ENCODE results near the gene WDFY1.

Gene WDFY1

GRCh38 chr2:223865907-223866508 lies 79.1 kb downstream of the WDFY1 start:
- TF ChIP-seq ZNF530 (tag by site-specific recombination; IDR thresholded peaks at IDR 0.05; ENCODE audit: low read depth) (no peak), ZNF132 (tag by site-specific recombination; IDR thresholded peaks at IDR 0.05; ENCODE audit: borderline replicate concordance) (no peak), ZNF366 (tag by site-specific recombination; conservative IDR thresholded peaks at IDR 0.05) (peak; percentile 59; the same call in 1 of the 2 replicates)
- Histone ChIP-seq H3K4me1 (ENCODE audit: control insufficient read depth, insufficient read depth, low read length) (no peaks in the 10 kb centered on the region), H3K36me3 (ENCODE audit: control insufficient read depth in 2 of 2, insufficient read depth in 1 of 2, low read length in 2 of 2) (no peaks in the 10 kb centered on the region), H3K9me3 (ENCODE audit: control insufficient read depth, insufficient read depth, low read depth, low read length) (no peaks in the 10 kb centered on the region), H3K4me3 (ENCODE audit: low read depth, low read length) (no peak overlapping the region), H3K27ac (ENCODE audit: extremely low read depth, low read depth, low read length) (no peak overlapping the region)
- POLR2A ChIA-PET: no interaction called here
- CTCF ChIA-PET: interaction anchor here (0.6 to 1.1 kb wide), 3 partner anchors 86 to 556 kb away, joined by 3 read pairs; no protein-coding TSS in a partner anchor

- no peaks in the 10 kb centered on the region for H3K4me1 ChIP-seq (ENCODE audit: control insufficient read depth, insufficient read depth, low read length)
- H3K9me3 ChIP-seq (ENCODE audit: control insufficient read depth, insufficient read depth, low read depth, low read length): no peaks in the 10 kb centered on the region
- ChIA-PET POLR2A (no interaction called here), CTCF (interaction anchor here (0.6 kb wide), 1 partner anchor 125 kb away, joined by 3 read pairs; no protein-coding TSS in a partner anchor)
- H3K36me3 ChIP-seq (ENCODE audit: control insufficient read depth in 2 of 2, insufficient read depth in 1 of 2, low read length in 2 of 2): no peaks in the 10 kb centered on the region
- no peak for TF ChIP-seq EGR2 (tag by site-specific recombination; IDR thresholded peaks at IDR 0.05; ENCODE audit: low read depth)
- TF ChIP-seq ZNF37A (tag by site-specific recombination; IDR thresholded peaks at IDR 0.05): no peak
- no peak for TF ChIP-seq ZNF629 (tag by site-specific recombination; IDR thresholded peaks at IDR 0.05)
- no peak for TF ChIP-seq KLF16 (tag by site-specific recombination; IDR thresholded peaks at IDR 0.05)
- no peak for TF ChIP-seq ZNF114 (tag by site-specific recombination; IDR thresholded peaks at IDR 0.05)
- TF ChIP-seq ZNF623 (tag by site-specific recombination; IDR thresholded peaks at IDR 0.05): no peak
- no peak for TF ChIP-seq ZNF510 (tag by site-specific recombination; IDR thresholded peaks at IDR 0.05; ENCODE audit: insufficient replicate concordance)
- TF ChIP-seq ZNF175 (tag by site-specific recombination; IDR thresholded peaks at IDR 0.05): no peak
- no peak for TF ChIP-seq ZNF596 (tag by site-specific recombination; IDR thresholded peaks at IDR 0.05)
- no peak for TF ChIP-seq PBX3 (CRISPR knock-in tag; IDR thresholded peaks at IDR 0.05)
- H3K27ac ChIP-seq (ENCODE audit: extremely low read depth, low read depth, low read length): no peak overlapping the region
- no peak overlapping the region for H3K4me3 ChIP-seq (ENCODE audit: low read depth, low read length)
Measured at GRCh38 chr2:223865124-223865523, 80.0 kb downstream of the WDFY1 start.

DNA sequence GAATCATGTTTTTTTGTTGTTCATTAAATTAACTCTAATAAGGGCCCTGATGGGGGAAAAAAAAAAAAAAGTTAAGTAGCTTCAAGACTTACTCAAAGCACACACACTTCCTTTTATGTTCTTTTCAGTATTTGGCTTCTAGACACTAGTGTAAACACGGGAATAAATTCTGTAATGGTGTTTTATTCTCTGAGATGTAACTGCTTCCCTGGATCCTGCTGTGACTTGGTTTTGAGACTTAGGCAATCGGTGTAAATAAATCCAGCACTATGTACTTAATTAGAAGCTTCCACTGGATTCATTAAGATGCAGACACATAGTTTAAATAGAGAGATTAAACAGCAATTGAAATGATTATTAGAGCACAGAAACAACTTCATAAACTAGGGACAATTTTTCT lies 81.6 kb downstream of the WDFY1 start:
- TF ChIP-seq SCRT1 (tag by site-specific recombination; IDR thresholded peaks at IDR 0.05; ENCODE audit: borderline replicate concordance): no peak
- no peak for TF ChIP-seq PATZ1 (tag by site-specific recombination; IDR thresholded peaks at IDR 0.05)
- no peak for TF ChIP-seq ZNF146 (tag by site-specific recombination; IDR thresholded peaks at IDR 0.05)
- TF ChIP-seq ZNF10 (tag by site-specific recombination; IDR thresholded peaks at IDR 0.05): no peak
- TF ChIP-seq ZSCAN16 (tag by site-specific recombination; IDR thresholded peaks at IDR 0.05): no peak
- TF ChIP-seq KLF16 (tag by site-specific recombination; IDR thresholded peaks at IDR 0.05): no peak
- no peak for TF ChIP-seq ZNF202 (tag by site-specific recombination; IDR thresholded peaks at IDR 0.05; ENCODE audit: borderline replicate concordance)
- TF ChIP-seq, protein P1, sequence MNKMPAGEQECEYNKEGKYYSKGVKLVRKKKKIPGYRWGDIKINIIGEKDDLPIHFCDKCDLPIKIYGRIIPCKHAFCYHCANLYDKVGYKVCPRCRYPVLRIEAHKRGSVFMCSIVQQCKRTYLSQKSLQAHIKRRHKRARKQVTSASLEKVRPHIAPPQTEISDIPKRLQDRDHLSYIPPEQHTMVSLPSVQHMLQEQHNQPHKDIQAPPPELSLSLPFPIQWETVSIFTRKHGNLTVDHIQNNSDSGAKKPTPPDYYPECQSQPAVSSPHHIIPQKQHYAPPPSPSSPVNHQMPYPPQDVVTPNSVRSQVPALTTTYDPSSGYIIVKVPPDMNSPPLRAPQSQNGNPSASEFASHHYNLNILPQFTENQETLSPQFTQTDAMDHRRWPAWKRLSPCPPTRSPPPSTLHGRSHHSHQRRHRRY (tag by site-specific recombination; IDR thresholded peaks at IDR 0.05): no peak
- no peak for TF ChIP-seq KLF1 (tag by site-specific recombination; IDR thresholded peaks at IDR 0.05)
- no peak for TF ChIP-seq ZNF558 (tag by site-specific recombination; IDR thresholded peaks at IDR 0.05)
- TF ChIP-seq HOXC10 (CRISPR knock-in tag; IDR thresholded peaks at IDR 0.05): no peak
- TF ChIP-seq ZNF2 (tag by site-specific recombination; IDR thresholded peaks at IDR 0.05): no peak
- TF ChIP-seq, protein P2, sequence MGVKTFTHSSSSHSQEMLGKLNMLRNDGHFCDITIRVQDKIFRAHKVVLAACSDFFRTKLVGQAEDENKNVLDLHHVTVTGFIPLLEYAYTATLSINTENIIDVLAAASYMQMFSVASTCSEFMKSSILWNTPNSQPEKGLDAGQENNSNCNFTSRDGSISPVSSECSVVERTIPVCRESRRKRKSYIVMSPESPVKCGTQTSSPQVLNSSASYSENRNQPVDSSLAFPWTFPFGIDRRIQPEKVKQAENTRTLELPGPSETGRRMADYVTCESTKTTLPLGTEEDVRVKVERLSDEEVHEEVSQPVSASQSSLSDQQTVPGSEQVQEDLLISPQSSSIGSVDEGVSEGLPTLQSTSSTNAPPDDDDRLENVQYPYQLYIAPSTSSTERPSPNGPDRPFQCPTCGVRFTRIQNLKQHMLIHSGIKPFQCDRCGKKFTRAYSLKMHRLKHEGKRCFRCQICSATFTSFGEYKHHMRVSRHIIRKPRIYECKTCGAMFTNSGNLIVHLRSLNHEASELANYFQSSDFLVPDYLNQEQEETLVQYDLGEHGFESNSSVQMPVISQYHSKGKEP (tag by site-specific recombination; IDR thresholded peaks at IDR 0.05): no peak
- POLR2A ChIA-PET: no interaction called here
- Histone ChIP-seq H3K4me3 (ENCODE audit: low read depth, low read length) (no peak overlapping the region), H3K36me3 (ENCODE audit: control insufficient read depth in 2 of 2, insufficient read depth in 1 of 2, low read length in 2 of 2) (no peaks in the 10 kb centered on the region), H3K4me1 (ENCODE audit: control insufficient read depth, insufficient read depth, low read length) (no peaks in the 10 kb centered on the region), H3K9me3 (ENCODE audit: control insufficient read depth, insufficient read depth, low read depth, low read length) (no peaks in the 10 kb centered on the region), H3K27ac (ENCODE audit: extremely low read depth, low read depth, low read length) (no peak overlapping the region)
- CTCF ChIA-PET: interaction anchor here (0.6 kb wide), 1 partner anchor 53 kb away, joined by 4 read pairs; no protein-coding TSS in a partner anchor
